Mesendoderm (in vitro differentiated cells): ENCODE data around the gene EDAR.

Experiments used
- DNase-seq: peaks from one replicate; pipeline ENCODE4 v3.0.0; 2013
- H2AK5ac ChIP-seq: 2 replicates; pipeline ENCODE4 v1.6.1; 2013; ENCODE audit warnings: low read length, inconsistent platforms
- H2BK120ac ChIP-seq: 2 replicates; pipeline ENCODE4 v1.6.1; 2013; ENCODE audit warnings: low read depth, mild to moderate bottlenecking, low read length, moderate library complexity, mixed read lengths
- H2BK15ac ChIP-seq: replicated peaks from 2 replicates; pipeline ENCODE4 v1.6.1; 2013; ENCODE audit warnings: low read depth, mild to moderate bottlenecking, moderate library complexity
- H2BK5ac ChIP-seq: 2 replicates; pipeline ENCODE4 v1.6.1; 2013; ENCODE audit warnings: low read length, inconsistent platforms
- H3K18ac ChIP-seq: 2 replicates; pipeline ENCODE4 v1.6.1; 2013; ENCODE audit warnings: mild to moderate bottlenecking, low read length, mixed read lengths
- H3K23ac ChIP-seq: one replicate; pipeline ENCODE4 v1.6.1; 2013; ENCODE audit warnings: low read length
- H3K27ac ChIP-seq: 2 replicates; pipeline ENCODE4 v1.5.1; 2013; ENCODE audit warnings: low read depth, mild to moderate bottlenecking, inconsistent platforms, low read length, moderate library complexity
- H3K27me3 ChIP-seq: 2 replicates; pipeline ENCODE4 v1.6.1; 2013; ENCODE audit warnings: low read length, control low read depth, mild to moderate bottlenecking, inconsistent platforms; ENCODE audit not compliant: insufficient read depth, poor library complexity
- H3K36me3 ChIP-seq: 2 replicates; pipeline ENCODE4 v1.6.1; 2013; ENCODE audit warnings: low read length, inconsistent platforms; ENCODE audit not compliant: control insufficient read depth, insufficient read depth
- H3K4ac ChIP-seq: one replicate; pipeline ENCODE4 v1.6.1; 2013; ENCODE audit warnings: low read depth, mild to moderate bottlenecking, low read length, moderate library complexity
- H3K4me1 ChIP-seq: 2 replicates; pipeline ENCODE4 v1.6.1; 2013; ENCODE audit warnings: low read depth, low read length, inconsistent platforms; ENCODE audit not compliant: control insufficient read depth
- H3K4me2 ChIP-seq: 2 replicates; pipeline ENCODE4 v1.6.1; 2013; ENCODE audit warnings: low read length
- H3K4me3 ChIP-seq: 2 replicates; pipeline ENCODE4 v1.5.1; 2013; ENCODE audit warnings: mild to moderate bottlenecking, low read length
- H3K56ac ChIP-seq: one replicate; pipeline ENCODE4 v1.6.1; 2013; ENCODE audit warnings: low read length
- H3K79me1 ChIP-seq: 2 replicates; pipeline ENCODE4 v1.6.1; 2013; ENCODE audit warnings: low read length, inconsistent platforms
- H3K79me2 ChIP-seq: 2 replicates; pipeline ENCODE4 v1.6.1; 2013; ENCODE audit warnings: mild to moderate bottlenecking, low read length; ENCODE audit not compliant: control insufficient read depth, insufficient read depth
- H3K9ac ChIP-seq: 2 replicates; pipeline ENCODE4 v1.6.1; 2013; ENCODE audit warnings: low read length, inconsistent platforms
- H4K5ac ChIP-seq: one replicate; pipeline ENCODE4 v1.6.1; 2013; ENCODE audit warnings: low read length
- H4K8ac ChIP-seq: one replicate; pipeline ENCODE4 v1.6.1; 2013; ENCODE audit warnings: low read depth, mild to moderate bottlenecking, control low read depth, low read length, moderate library complexity
- WGBS: extraction: QIAGEN DNeasy Blood & Tissue Kit; methylation state at CpG from one replicate; pipeline ENCODE4 v1.1.7; 2013; ENCODE audit warnings: low lambda C conversion rate, missing lambda C conversion rate; ENCODE audit not compliant: insufficient coverage; ENCODE audit errors: extremely low coverage; 5-methylcytosine and 5-hydroxymethylcytosine counted together

Gene EDAR

GRCh38 chr2:108941161-108941665, 47.8 kb downstream of the EDAR start:
- Histone ChIP-seq H3K23ac (no peak overlapping the region), H2BK120ac (no peak overlapping the region), H3K9ac (no peak overlapping the region), H3K79me1 (no peaks in the 10 kb centered on the region), H4K5ac (no peak overlapping the region), H3K36me3 (no peaks in the 10 kb centered on the region), H4K8ac (no peak overlapping the region), H2AK5ac (no peak overlapping the region), H3K4ac (no peak overlapping the region), H3K56ac (no peak overlapping the region), H3K18ac (no peak overlapping the region), H3K27ac (no peak overlapping the region), H2BK5ac (no peak overlapping the region), H3K4me1 (no peaks in the 10 kb centered on the region), H2BK15ac (no peak overlapping the region), H3K79me2 (no peaks in the 10 kb centered on the region), H3K27me3 (no peaks in the 10 kb centered on the region), H3K4me2 (no peak overlapping the region), H3K4me3 (no peak overlapping the region)
- no peak for DNase-seq
- no CpG with 5 or more reads among the region's 8 CpGs for WGBS

GRCh38 chr2:108940156-108940555, 48.9 kb downstream of the EDAR start:
- no peak for DNase-seq
- H4K8ac ChIP-seq: no peak overlapping the region
- no peaks in the 10 kb centered on the region for H3K36me3 ChIP-seq
- peaks cover 3% of the 10 kb centered on the region for H3K4me1 ChIP-seq
- H3K4me2 ChIP-seq: no peak overlapping the region
- no peak overlapping the region for H3K4me3 ChIP-seq
- H2BK5ac ChIP-seq: no peak overlapping the region
- H3K18ac ChIP-seq: no peak overlapping the region
- H4K5ac ChIP-seq: no peak overlapping the region
- no peak overlapping the region for H2AK5ac ChIP-seq
- H3K79me2 ChIP-seq: no peaks in the 10 kb centered on the region
- no peak overlapping the region for H2BK120ac ChIP-seq
- H3K4ac ChIP-seq: no peak overlapping the region
- H2BK15ac ChIP-seq: no peak overlapping the region
- no peak overlapping the region for H3K23ac ChIP-seq
- no peak overlapping the region for H3K56ac ChIP-seq
- no peak overlapping the region for H3K9ac ChIP-seq
- no peaks in the 10 kb centered on the region for H3K79me1 ChIP-seq
- no peak overlapping the region for H3K27ac ChIP-seq
- no peaks in the 10 kb centered on the region for H3K27me3 ChIP-seq
- no CpG with 5 or more reads among the region's 13 CpGs for WGBS

- Histone ChIP-seq H3K27me3 (no peaks in the 10 kb centered on the region), H4K5ac (no peak overlapping the region), H3K56ac (no peak overlapping the region), H3K79me1 (no peaks in the 10 kb centered on the region), H3K4ac (no peak overlapping the region), H3K9ac (no peak overlapping the region), H2AK5ac (no peak overlapping the region), H3K79me2 (no peaks in the 10 kb centered on the region), H3K4me2 (no peak overlapping the region), H2BK120ac (no peak overlapping the region), H3K36me3 (no peaks in the 10 kb centered on the region), H3K18ac (no peak overlapping the region), H2BK15ac (no peak overlapping the region), H3K4me1 (peaks cover 6% of the 10 kb centered on the region), H3K27ac (no peak overlapping the region), H4K8ac (no peak overlapping the region), H2BK5ac (no peak overlapping the region), H3K4me3 (no peak overlapping the region), H3K23ac (no peak overlapping the region)
- no peak for DNase-seq
- WGBS: no CpG with 5 or more reads among the region's 9 CpGs
Measured at GRCh38 chr2:108938077-108938710, 50.8 kb downstream of the EDAR start.

GRCh38 chr2:108937367-108938017, 51.5 kb downstream of the EDAR start:
- H3K18ac ChIP-seq: no peak overlapping the region
- no peak for DNase-seq
- peaks cover 6% of the 10 kb centered on the region for H3K4me1 ChIP-seq
- H3K79me1 ChIP-seq: no peaks in the 10 kb centered on the region
- H4K8ac ChIP-seq: no peak overlapping the region
- no CpG with 5 or more reads among the region's 5 CpGs for WGBS
- no peak overlapping the region for H3K23ac ChIP-seq
- H3K79me2 ChIP-seq: no peaks in the 10 kb centered on the region
- no peak overlapping the region for H4K5ac ChIP-seq
- H3K4me3 ChIP-seq: no peak overlapping the region
- no peaks in the 10 kb centered on the region for H3K36me3 ChIP-seq
- no peak overlapping the region for H3K27ac ChIP-seq
- no peak overlapping the region for H2BK120ac ChIP-seq
- H3K9ac ChIP-seq: no peak overlapping the region
- no peak overlapping the region for H2BK15ac ChIP-seq
- H2BK5ac ChIP-seq: no peak overlapping the region
- H2AK5ac ChIP-seq: no peak overlapping the region
- no peak overlapping the region for H3K56ac ChIP-seq
- H3K27me3 ChIP-seq: no peaks in the 10 kb centered on the region
- H3K4me2 ChIP-seq: no peak overlapping the region
- no peak overlapping the region for H3K4ac ChIP-seq

DNA sequence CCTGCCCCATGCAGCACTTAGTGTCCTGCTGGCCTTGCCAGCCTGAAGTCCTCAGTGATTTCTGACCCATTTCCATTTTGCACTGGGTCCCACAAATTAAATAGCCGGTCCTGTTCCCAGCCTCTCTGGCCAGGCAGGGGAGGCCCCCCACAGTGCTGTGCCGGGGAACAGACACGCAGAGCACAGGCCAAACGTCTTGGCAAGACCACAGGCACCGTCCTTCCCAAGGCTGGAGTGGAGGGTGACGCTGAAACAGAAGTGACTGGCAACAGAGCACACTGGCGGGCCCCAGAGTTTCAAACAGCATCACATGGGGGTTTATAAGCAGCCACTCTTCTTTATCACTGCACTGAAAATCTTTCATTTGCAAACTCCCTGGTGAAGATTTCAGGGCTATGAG, 52.2 kb downstream of the EDAR start:
- H3K27me3 ChIP-seq: no peaks in the 10 kb centered on the region
- no peaks in the 10 kb centered on the region for H3K79me2 ChIP-seq
- H3K23ac ChIP-seq: no peak overlapping the region
- H4K5ac ChIP-seq: no peak overlapping the region
- no peak overlapping the region for H3K56ac ChIP-seq
- no peak overlapping the region for H3K27ac ChIP-seq
- H2AK5ac ChIP-seq: no peak overlapping the region
- no peaks in the 10 kb centered on the region for H3K36me3 ChIP-seq
- no peak overlapping the region for H2BK120ac ChIP-seq
- no peak overlapping the region for H2BK15ac ChIP-seq
- no peaks in the 10 kb centered on the region for H3K79me1 ChIP-seq
- H2BK5ac ChIP-seq: no peak overlapping the region
- no peak overlapping the region for H3K9ac ChIP-seq
- WGBS: no CpG with 5 or more reads among the region's 7 CpGs
- no peak overlapping the region for H4K8ac ChIP-seq
- H3K4me1 ChIP-seq: peaks cover 6% of the 10 kb centered on the region
- H3K4ac ChIP-seq: no peak overlapping the region
- DNase-seq: no peak
- no peak overlapping the region for H3K18ac ChIP-seq
- no peak overlapping the region for H3K4me2 ChIP-seq
- H3K4me3 ChIP-seq: no peak overlapping the region
